SU-DHL-6 (cell line): ENCODE measurements around the gene HBG1.
"Not testable (repeated sequence)": the region's sequence is repeated elsewhere in the genome, so short reads cannot be mapped to it uniquely, and the experiment has no call there.

ENCODE experiments used
- H2AFZ ChIP-seq: fragments of 200-600 bp; sonication (generic); 2 replicates; pipeline ENCODE4 v1.6.1; 2014; ENCODE audit warnings: low read depth, mild to moderate bottlenecking, moderate library complexity, mixed read lengths, antibody characterized with exemption, low read length; ENCODE audit not compliant: severe bottlenecking
- H3F3A ChIP-seq: fragments of 200-600 bp; shearing (Covaris generic); 2 replicates; pipeline ENCODE4 v1.6.0; 2016; ENCODE audit warnings: antibody characterized with exemption, mild to moderate bottlenecking; ENCODE audit not compliant: insufficient read depth
- H3K27ac ChIP-seq: fragments of 200-600 bp; sonication (generic); 2 replicates; pipeline ENCODE4 v1.5.1; 2016; ENCODE audit warnings: low read depth, mild to moderate bottlenecking, low read length, moderate library complexity, mixed read lengths
- H3K27me3 ChIP-seq: fragments of 200-600 bp; sonication (generic), shearing (Covaris generic); 2 replicates; pipeline ENCODE4 v1.6.0; 2014; ENCODE audit warnings: mild to moderate bottlenecking, low read length
- H3K36me3 ChIP-seq: fragments of 200-600 bp; sonication (generic); 2 replicates; pipeline ENCODE4 v1.6.1; 2014; ENCODE audit warnings: mild to moderate bottlenecking, low read length, mixed read lengths
- H3K4me2 ChIP-seq: fragments of 300-600, 200-600 bp; shearing (Covaris generic), sonication (generic); 2 replicates; pipeline ENCODE4 v1.6.0; 2014; ENCODE audit warnings: low read length, low read depth, mild to moderate bottlenecking; ENCODE audit not compliant: poor library complexity, severe bottlenecking
- H3K4me3 ChIP-seq: fragments of 200-600 bp; sonication (generic); 2 replicates; pipeline ENCODE4 v1.5.1; 2014; ENCODE audit warnings: antibody characterized with exemption, low read length, mild to moderate bottlenecking, mixed read lengths; ENCODE audit not compliant: insufficient read depth, poor library complexity, severe bottlenecking
- H3K79me2 ChIP-seq: fragments of 200-600 bp; sonication (generic); 2 replicates; pipeline ENCODE4 v1.6.1; 2014; ENCODE audit warnings: mild to moderate bottlenecking, low read length, moderate library complexity; ENCODE audit not compliant: insufficient read depth
- H3K9ac ChIP-seq: fragments of 200-600 bp; sonication (generic); 2 replicates; pipeline ENCODE4 v1.7.0; 2014; ENCODE audit warnings: mild to moderate bottlenecking, low read length
- H3K9me2 ChIP-seq: fragments of 200-600 bp; sonication (generic); replicated peaks from 2 replicates; pipeline ENCODE4 v1.6.1; 2014; ENCODE audit warnings: low read length; ENCODE audit not compliant: insufficient read depth
- H3K9me3 ChIP-seq: fragments of 200-600 bp; sonication (generic); 2 replicates; pipeline ENCODE4 v1.6.1; 2014; ENCODE audit warnings: low read length, mixed read lengths; ENCODE audit not compliant: insufficient read depth
- H4K20me1 ChIP-seq: fragments of 200-600 bp; sonication (generic); 2 replicates; pipeline ENCODE4 v1.6.1; 2014; ENCODE audit warnings: low read depth, mild to moderate bottlenecking, antibody characterized with exemption, low read length, moderate library complexity, mixed read lengths
- CTCF ChIP-seq: fragments of 200-600 bp; sonication (generic); IDR thresholded peaks from one replicate; pipeline ENCODE4 v1.5.1; 2017; ENCODE audit warnings: antibody characterized with exemption, mild to moderate bottlenecking, low read length, moderate library complexity; ENCODE audit not compliant: insufficient read depth, poor library complexity, severe bottlenecking
- EZH2phosphoT487 ChIP-seq: fragments of 200-600 bp; sonication (generic), shearing (Covaris generic); conservative IDR thresholded peaks from 2 replicates; pipeline ENCODE4 v1.6.1; 2018; ENCODE audit warnings: mild to moderate bottlenecking, antibody characterized with exemption, low read length, moderate library complexity, mixed read lengths

Gene HBG1

GRCh38 chr11:5258543-5259262, 9.0 kb upstream of the HBG1 start:
- TF ChIP-seq EZH2phosphoT487 = no peak
- no peak for TF ChIP-seq CTCF
- no peaks in the 10 kb centered on the region for H3K9me2 ChIP-seq
- H3K36me3 ChIP-seq = no peaks in the 10 kb centered on the region
- H3K27me3 ChIP-seq = no peaks in the 10 kb centered on the region
- H3K9ac ChIP-seq = no peak overlapping the region
- H3K27ac ChIP-seq = no peak overlapping the region
- no peaks in the 10 kb centered on the region for H3K79me2 ChIP-seq
- no peaks in the 10 kb centered on the region for H4K20me1 ChIP-seq
- no peaks in the 10 kb centered on the region for H3F3A ChIP-seq
- H3K9me3 ChIP-seq = no peaks in the 10 kb centered on the region
- H3K4me3 ChIP-seq = no peak overlapping the region
- H2AFZ ChIP-seq = no peak overlapping the region
- no peak overlapping the region for H3K4me2 ChIP-seq

GRCh38 chr11:5257296-5257695, 7.6 kb upstream of the HBG1 start:
- no peaks in the 10 kb centered on the region for H3F3A ChIP-seq
- no peaks in the 10 kb centered on the region for H3K36me3 ChIP-seq
- H3K79me2 ChIP-seq = no peaks in the 10 kb centered on the region
- no peaks in the 10 kb centered on the region for H3K9me3 ChIP-seq
- H4K20me1 ChIP-seq = no peaks in the 10 kb centered on the region
- H3K4me2 ChIP-seq = no peak overlapping the region
- TF ChIP-seq EZH2phosphoT487 (no peak), CTCF (no peak)
- no peak overlapping the region for H2AFZ ChIP-seq
- H3K9ac ChIP-seq = no peak overlapping the region
- H3K27ac ChIP-seq = no peak overlapping the region
- no peaks in the 10 kb centered on the region for H3K9me2 ChIP-seq
- no peak overlapping the region for H3K4me3 ChIP-seq
- H3K27me3 ChIP-seq = no peaks in the 10 kb centered on the region

- not testable (repeated sequence) for H3K4me3 ChIP-seq, H3K4me2 ChIP-seq, H3K27me3 ChIP-seq, H3K9me3 ChIP-seq, H3K79me2 ChIP-seq, H3F3A ChIP-seq, H4K20me1 ChIP-seq, H3K9me2 ChIP-seq, H3K9ac ChIP-seq, H2AFZ ChIP-seq, H3K36me3 ChIP-seq, H3K27ac ChIP-seq
Measured at GRCh38 chr11:5254646-5255413, 5.2 kb upstream of the HBG1 start, which contains the start of gene HBG2. TSS of gene HBG2 (minus strand) at chr11:5254781. CDS start at chr11:5254728, 53 bp downstream.

GRCh38 chr11:5254023-5254422, 4.4 kb upstream of the HBG1 start:
- not testable (repeated sequence) for H3K36me3 ChIP-seq, H4K20me1 ChIP-seq, H3K4me2 ChIP-seq, H3K9ac ChIP-seq, H2AFZ ChIP-seq, H3K79me2 ChIP-seq, H3K4me3 ChIP-seq, H3K9me3 ChIP-seq, H3K9me2 ChIP-seq, H3F3A ChIP-seq, H3K27ac ChIP-seq, H3K27me3 ChIP-seq

- not testable (repeated sequence) for H3K27me3 ChIP-seq, H3K9me3 ChIP-seq, H3K4me3 ChIP-seq
Measured at GRCh38 chr11:5253440-5253839, 3.8 kb upstream of the HBG1 start.

More at GRCh38 chr11:5253440-5253839, 3.8 kb upstream of the HBG1 start:
- H2AFZ ChIP-seq, H3K36me3 ChIP-seq, H3K4me2 ChIP-seq, H3F3A ChIP-seq, H3K9me2 ChIP-seq, H3K79me2 ChIP-seq, H4K20me1 ChIP-seq, H3K9ac ChIP-seq, H3K27ac ChIP-seq: not testable (repeated sequence)
